B cell (primary cell): Measurements from ENCODE around the gene TCF7L1.

Source experiments
- CTCF ChIP-seq: fragments of 200-600 bp; IDR thresholded peaks from one replicate; pipeline ENCODE4 v1.8.0; 2022; ENCODE audit warnings: antibody characterized with exemption, mild to moderate bottlenecking
- EZH2 ChIP-seq: IDR thresholded peaks from 2 replicates; pipeline ENCODE4 v1.6.1; 2012; ENCODE audit warnings: borderline replicate concordance, low read depth, mild to moderate bottlenecking, moderate library complexity, low read length; ENCODE audit not compliant: insufficient read depth, poor library complexity, severe bottlenecking

GRCh38 chr2:85247610-85248009 is 114.4 kb downstream of the TCF7L1 start:
- no peak for TF ChIP-seq CTCF
- TF ChIP-seq EZH2 = no peak
